ENCODE measurements around the gene IGSF11.
A peak's percentile ranks its signal among the peaks of the same experiment; 100 is the strongest.

The IGSF11 gene

GRCh38 chr3:118946449-118946848 is 88.2 kb downstream of the IGSF11 start:
- DNase-seq, result no peak

- DNase-seq, result no peak
Measured at GRCh38 chr3:118945834-118946233, 88.8 kb downstream of the IGSF11 start.

GRCh38 chr3:118943597-118943996 is 91.0 kb downstream of the IGSF11 start:
- DNase-seq, result no peak

GRCh38 chr3:118942671-118943070 is 92.0 kb downstream of the IGSF11 start:
- no peak for DNase-seq

GRCh38 chr3:118942195-118942594 is 92.5 kb downstream of the IGSF11 start:
- no peak for DNase-seq

DNA sequence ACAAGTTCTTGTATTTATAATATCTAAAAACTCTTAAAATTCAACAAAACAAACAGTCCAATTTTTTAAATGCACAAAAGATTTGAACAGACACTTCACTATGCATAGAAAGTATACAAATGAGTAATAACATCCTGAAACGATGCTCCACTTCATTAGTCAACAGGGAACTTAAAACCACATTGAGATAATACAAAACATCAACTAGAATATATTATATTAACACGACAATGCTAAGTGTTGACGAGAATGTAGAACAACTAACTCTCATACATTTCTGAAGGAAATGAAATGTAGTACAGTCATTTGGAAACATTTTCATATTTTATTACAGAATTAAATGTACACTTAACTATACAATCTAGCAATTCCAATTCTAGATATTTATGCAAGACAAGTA is 93.4 kb downstream of the IGSF11 start:
- no peak for DNase-seq

GRCh38 chr3:118938183-118938961 is 96.3 kb downstream of the IGSF11 start:
- DNase-seq, result no peak

DNA sequence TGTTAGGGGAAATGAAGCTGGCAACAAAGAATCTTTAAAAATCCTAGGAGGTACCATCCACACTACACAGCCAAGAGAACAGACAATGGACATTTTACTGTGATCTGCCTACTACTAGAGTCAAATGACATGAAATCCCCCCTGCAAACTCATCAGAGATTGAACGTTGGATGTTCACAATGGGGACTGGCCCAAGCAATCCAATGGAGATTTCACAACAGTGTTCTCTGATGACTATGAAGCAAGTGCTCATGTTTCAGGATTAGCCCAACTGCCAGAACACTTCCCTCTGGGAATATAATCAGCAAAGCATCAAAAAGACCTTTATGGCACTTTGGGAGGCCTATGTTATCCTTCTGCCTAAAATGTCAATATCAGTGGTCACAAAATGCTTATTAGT is 97.8 kb downstream of the IGSF11 start:
- no peak for DNase-seq

GRCh38 chr3:118932822-118933558 is 101.7 kb downstream of the IGSF11 start:
- DNase-seq, result no peak

GRCh38 chr3:118931996-118932395 is 102.7 kb downstream of the IGSF11 start:
- DNase-seq, result no peak

DNA sequence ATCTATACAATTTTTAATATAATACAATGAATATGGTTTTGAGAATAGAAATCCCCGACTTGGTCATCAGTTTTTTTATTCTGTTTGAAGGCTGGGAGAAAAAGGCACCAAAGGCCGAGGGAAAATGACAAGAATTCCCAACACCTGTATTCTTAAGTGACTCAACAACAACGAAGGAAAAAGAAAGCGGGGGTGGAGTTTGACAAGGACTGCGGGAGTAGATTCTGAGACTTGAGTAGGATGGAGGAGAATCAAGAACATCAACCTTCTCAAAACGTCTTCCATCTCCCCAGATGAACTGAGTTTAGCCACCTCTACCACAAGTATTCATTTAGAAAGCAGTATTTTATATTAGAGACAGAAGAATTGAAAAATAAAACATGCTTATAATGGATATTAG is 107.2 kb downstream of the IGSF11 start:
- DNase-seq, result no peak

DNA sequence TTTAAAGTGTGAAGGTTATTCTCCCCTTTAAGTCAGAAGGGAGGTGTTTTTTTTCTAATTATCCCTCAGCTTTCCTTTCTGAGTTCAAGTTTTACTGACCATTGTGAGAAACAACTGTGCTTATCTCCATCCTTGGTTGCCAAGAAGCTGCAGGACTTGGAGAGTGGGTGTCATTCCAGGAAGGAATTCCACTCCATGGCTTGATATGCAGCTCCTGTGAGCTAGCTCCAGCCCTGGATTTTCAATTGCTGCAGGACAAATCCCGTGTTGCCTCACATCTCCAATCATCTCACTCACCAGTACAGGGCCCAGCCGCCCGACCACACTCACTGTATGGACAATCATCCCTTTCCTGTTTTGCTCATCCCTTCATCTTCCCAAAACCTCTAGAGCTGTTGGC is 122.5 kb downstream of the IGSF11 start:
- no peak for DNase-seq

DNA sequence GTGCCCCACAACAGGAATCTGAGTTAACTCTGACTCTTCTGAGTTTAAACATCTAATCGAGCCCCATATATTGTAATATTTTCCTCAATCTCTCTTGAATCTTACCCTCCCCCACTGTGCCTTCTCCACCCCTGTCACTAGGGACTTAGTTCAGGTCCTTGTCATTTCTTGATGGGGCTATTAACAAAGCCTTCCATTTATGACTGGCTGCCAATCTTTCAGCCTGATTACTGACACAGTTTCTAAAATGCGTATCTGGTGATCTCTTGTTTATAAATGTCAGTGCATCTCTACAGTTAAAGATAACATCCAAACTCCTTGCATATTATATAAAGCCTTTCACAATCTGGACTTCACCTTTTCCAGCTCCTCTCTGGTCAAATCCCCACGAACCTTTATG is 124.3 kb downstream of the IGSF11 start:
- no peak for DNase-seq

DNA sequence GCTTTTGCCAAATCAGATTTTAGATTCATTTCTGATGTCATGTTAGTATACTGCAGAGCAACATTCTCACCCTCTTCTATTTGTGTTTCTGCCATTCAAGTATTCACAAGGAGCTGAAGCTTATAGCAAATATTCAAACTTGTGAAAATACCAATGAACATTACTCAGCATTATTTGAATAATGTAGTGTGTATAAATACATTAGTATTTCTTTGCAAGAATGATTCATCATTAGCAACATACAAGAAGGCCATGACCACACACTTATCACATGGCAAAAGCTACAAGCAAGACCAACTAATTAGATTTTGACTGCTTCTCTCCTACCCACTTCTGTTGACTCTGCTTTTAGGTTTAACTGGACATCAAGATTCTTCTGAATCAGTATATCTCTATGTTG is 124.9 kb downstream of the IGSF11 start:
- DNase-seq, result no peak

GRCh38 chr3:118907909-118908308 is 126.7 kb downstream of the IGSF11 start:
- no peak for DNase-seq

GRCh38 chr3:118900737-118901525 is 133.7 kb downstream of the IGSF11 start:
- no peak for DNase-seq

- DNase-seq, result no peak
Measured at GRCh38 chr3:118890206-118890605, 144.4 kb downstream of the IGSF11 start.

DNA sequence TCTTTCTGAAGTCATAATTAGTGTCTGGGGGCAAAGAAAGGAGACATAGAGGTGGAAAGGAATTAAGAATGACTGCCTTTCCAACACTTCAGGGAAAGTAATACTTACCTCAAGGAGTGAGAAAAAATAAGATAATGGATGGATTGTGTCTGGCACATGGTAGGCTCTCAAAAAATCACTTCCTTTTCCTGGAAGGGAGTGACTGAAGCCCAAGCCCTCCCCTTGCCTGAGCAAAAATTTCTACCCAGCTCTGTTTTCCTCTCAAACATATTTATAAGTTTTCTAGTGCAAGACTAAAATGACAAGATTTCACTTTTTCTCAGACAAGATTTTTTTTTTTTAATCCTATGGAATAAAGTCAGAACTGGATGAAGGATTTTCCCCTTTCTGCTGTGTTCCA is 145.0 kb downstream of the IGSF11 start:
- DNase-seq, result no peak

GRCh38 chr3:118886708-118887107 is 147.9 kb downstream of the IGSF11 start:
- no peak for DNase-seq

- peak; percentile 66 for DNase-seq
Measured at GRCh38 chr3:118884748-118885206, 149.9 kb downstream of the IGSF11 start.

DNA sequence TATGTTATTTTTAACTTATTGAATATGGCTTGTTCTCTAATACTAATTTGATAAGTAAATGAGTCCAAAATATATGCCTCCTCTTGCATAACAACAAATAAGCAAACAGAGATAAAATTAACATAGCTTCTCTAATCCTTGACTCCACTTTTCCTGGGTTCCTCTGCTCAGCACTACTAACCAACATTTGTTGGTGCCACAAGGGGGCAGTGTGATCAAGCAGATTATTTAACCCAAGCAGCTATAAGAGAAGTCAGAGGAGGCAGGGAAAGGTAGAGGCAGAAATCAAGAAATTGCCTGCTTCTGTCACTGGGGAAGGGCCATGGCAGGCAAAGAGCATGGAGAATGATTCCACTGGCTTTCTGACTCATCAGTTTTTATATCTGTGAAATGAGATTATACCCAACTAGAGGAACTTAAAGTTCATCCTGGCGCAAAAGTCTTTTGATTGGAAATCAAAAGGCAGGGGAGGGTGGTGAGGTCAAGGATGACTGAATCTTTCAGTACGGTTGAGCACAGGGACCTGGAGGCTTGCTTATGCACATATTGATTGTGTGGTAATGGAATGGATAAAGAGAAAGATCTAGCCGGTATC is 152.2 kb downstream of the IGSF11 start:
- DNase-seq, result peak; percentile 68

GRCh38 chr3:118868051-118868450 is 166.6 kb downstream of the IGSF11 start:
- no peak for DNase-seq

DNA sequence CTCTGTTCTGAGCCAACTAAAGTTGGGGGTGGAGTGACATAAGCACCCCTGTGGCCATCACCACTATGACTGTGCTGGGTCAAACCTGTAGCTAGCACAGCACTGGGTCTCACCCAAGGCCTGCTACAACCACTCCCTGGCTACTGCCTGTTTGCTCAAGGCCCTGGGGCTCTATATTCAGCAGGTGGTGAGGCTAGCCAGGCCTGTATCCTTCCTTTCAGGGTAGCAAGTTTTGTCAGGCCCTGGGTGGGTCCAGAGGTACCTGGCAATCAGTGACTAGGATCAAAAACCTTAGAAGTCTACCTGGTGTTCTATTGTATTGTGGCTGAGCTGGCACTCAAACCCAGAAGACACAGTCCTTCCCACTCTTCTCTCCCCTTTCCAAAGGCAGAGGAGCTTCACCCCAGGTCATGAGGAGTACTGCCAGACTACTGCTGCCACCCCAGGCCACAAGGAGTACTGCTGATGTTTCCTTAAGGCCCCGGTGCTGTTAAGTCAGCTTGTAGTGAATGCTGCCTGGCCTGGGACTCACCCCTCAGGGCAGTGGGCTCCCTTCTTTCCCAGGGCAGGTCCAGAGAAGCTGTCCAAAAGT is 170.8 kb downstream of the IGSF11 start:
- no peak for DNase-seq

Measured in CD4-positive, alpha-beta T cell treated with Interleukin-21 for 1 hour (primary cell).